GM23338 (cell line): ENCODE results near the gene FXYD2.

Experiments
- CREB1 ChIP-seq: fragments of 250-450 bp; sonication (Bioruptor Pico); IDR thresholded peaks from 2 replicates; pipeline ENCODE4 v1.5.0; 2020; ENCODE audit warnings: low read depth, mild to moderate bottlenecking, moderate library complexity
- CTCF ChIP-seq, 2 experiments: fragments of 200-600 bp in 1 of 2; sonication (generic) in 1 of 2; conservative IDR thresholded peaks; 2 replicates each; pipeline versions ENCODE4 v1.5.1 to v1.6.1; 2016 to 2017; ENCODE audit warnings: antibody characterized with exemption in 2 of 2, low read depth in 2 of 2, mild to moderate bottlenecking in 2 of 2, moderate library complexity in 1 of 2
- EZH2 ChIP-seq: fragments of 200-600 bp; sonication (generic); IDR thresholded peaks from one replicate; pipeline ENCODE4 v1.8.0; 2017; ENCODE audit warnings: antibody characterized with exemption, mild to moderate bottlenecking, low read depth; ENCODE audit not compliant: unreplicated experiment
- EZH2phosphoT487 ChIP-seq: fragments of 200-600 bp; sonication (generic); IDR thresholded peaks from one replicate; pipeline ENCODE4 v1.8.1; 2018; ENCODE audit warnings: antibody characterized with exemption; ENCODE audit not compliant: unreplicated experiment
- JUNB ChIP-seq: IDR thresholded peaks from one replicate; pipeline ENCODE4 v1.6.1; 2016; ENCODE audit warnings: antibody characterized with exemption; ENCODE audit not compliant: unreplicated experiment
- NANOG ChIP-seq: IDR thresholded peaks from 2 replicates; pipeline ENCODE4 v1.6.1; 2016; ENCODE audit warnings: antibody characterized with exemption, borderline replicate concordance
- POLR2AphosphoS5 ChIP-seq: IDR thresholded peaks from 2 replicates; pipeline ENCODE4 v1.6.1; 2016; ENCODE audit warnings: antibody characterized with exemption, low read depth
- STAT1 ChIP-seq: IDR thresholded peaks from one replicate; pipeline ENCODE4 v1.6.1; 2016; ENCODE audit warnings: antibody characterized with exemption; ENCODE audit not compliant: unreplicated experiment
- ZNF114 ChIP-seq: fragments of 250-450 bp; sonication (Bioruptor Pico); IDR thresholded peaks from 2 replicates; pipeline ENCODE4 v1.5.0; 2020; ENCODE audit warnings: mild to moderate bottlenecking, moderate library complexity
- ZNF331 ChIP-seq: fragments of 250-450 bp; sonication (Bioruptor Pico); IDR thresholded peaks from 2 replicates; pipeline ENCODE4 v1.5.0; 2020; ENCODE audit warnings: low read depth, mild to moderate bottlenecking, moderate library complexity
- TF ChIP-seq, protein P1 (sequence below): IDR thresholded peaks from one replicate; pipeline ENCODE4 v1.6.1; 2018; ENCODE audit warnings: antibody characterized with exemption; ENCODE audit not compliant: unreplicated experiment
- TF ChIP-seq, protein P2 (sequence below): IDR thresholded peaks from 2 replicates; pipeline ENCODE4 v1.6.1; 2016; ENCODE audit warnings: antibody characterized with exemption
- TF ChIP-seq, protein P3 (sequence below): fragments of 250-450 bp; sonication (Bioruptor Pico); IDR thresholded peaks from 2 replicates; pipeline ENCODE4 v1.5.0; 2020; ENCODE audit warnings: mild to moderate bottlenecking, moderate library complexity

DNA sequence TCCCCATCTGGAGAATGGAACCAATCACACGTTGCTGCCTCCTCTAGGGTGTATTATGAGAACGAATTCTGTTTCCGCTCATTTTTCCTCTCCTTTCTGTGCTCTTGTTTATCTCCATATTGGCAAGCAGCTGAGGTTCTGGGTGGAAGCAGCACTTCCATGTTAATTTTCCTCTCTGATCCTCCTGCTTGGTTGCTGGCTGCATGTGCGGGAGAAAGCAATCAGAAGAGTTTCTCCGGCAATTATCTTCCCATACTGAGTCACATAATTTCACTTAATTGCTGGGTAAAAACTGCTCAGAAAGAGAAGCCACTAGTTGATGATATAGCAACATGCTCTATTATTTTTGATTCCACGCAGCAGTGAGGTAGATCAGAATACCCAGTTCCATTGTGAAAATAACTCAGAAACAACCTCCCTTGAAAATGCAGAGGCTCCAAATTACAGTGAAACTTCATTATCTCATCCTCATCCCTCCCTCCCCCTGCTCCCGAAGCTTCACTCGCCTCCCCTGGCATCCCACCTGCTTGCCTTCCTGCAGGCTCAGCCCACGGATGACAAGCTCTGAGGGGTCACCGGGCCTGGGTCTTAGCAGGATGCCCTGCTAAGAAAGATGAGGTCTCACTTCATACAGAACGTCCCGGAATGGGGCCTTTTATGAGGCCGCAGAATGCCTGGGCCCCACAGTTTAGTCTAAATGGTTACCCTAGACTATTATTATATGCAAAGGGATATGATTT lies 31.5 kb upstream of the FXYD2 start:
- TF ChIP-seq EZH2 (no peak), CTCF (conservative IDR thresholded peaks at IDR 0.05; ENCODE audit: low read depth in 2 of 2) (no peak), JUNB (no peak), POLR2AphosphoS5 (no peak), ZNF114 (no peak), CREB1 (CRISPR knock-in tag) (no peak), EZH2phosphoT487 (no peak), NANOG (no peak), ZNF331 (CRISPR knock-in tag) (no peak), STAT1 (no peak)
- TF ChIP-seq, protein P1, sequence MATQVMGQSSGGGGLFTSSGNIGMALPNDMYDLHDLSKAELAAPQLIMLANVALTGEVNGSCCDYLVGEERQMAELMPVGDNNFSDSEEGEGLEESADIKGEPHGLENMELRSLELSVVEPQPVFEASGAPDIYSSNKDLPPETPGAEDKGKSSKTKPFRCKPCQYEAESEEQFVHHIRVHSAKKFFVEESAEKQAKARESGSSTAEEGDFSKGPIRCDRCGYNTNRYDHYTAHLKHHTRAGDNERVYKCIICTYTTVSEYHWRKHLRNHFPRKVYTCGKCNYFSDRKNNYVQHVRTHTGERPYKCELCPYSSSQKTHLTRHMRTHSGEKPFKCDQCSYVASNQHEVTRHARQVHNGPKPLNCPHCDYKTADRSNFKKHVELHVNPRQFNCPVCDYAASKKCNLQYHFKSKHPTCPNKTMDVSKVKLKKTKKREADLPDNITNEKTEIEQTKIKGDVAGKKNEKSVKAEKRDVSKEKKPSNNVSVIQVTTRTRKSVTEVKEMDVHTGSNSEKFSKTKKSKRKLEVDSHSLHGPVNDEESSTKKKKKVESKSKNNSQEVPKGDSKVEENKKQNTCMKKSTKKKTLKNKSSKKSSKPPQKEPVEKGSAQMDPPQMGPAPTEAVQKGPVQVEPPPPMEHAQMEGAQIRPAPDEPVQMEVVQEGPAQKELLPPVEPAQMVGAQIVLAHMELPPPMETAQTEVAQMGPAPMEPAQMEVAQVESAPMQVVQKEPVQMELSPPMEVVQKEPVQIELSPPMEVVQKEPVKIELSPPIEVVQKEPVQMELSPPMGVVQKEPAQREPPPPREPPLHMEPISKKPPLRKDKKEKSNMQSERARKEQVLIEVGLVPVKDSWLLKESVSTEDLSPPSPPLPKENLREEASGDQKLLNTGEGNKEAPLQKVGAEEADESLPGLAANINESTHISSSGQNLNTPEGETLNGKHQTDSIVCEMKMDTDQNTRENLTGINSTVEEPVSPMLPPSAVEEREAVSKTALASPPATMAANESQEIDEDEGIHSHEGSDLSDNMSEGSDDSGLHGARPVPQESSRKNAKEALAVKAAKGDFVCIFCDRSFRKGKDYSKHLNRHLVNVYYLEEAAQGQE = no peak
- TF ChIP-seq, protein P2, sequence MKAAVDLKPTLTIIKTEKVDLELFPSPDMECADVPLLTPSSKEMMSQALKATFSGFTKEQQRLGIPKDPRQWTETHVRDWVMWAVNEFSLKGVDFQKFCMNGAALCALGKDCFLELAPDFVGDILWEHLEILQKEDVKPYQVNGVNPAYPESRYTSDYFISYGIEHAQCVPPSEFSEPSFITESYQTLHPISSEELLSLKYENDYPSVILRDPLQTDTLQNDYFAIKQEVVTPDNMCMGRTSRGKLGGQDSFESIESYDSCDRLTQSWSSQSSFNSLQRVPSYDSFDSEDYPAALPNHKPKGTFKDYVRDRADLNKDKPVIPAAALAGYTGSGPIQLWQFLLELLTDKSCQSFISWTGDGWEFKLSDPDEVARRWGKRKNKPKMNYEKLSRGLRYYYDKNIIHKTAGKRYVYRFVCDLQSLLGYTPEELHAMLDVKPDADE = no peak
- TF ChIP-seq, protein P3, sequence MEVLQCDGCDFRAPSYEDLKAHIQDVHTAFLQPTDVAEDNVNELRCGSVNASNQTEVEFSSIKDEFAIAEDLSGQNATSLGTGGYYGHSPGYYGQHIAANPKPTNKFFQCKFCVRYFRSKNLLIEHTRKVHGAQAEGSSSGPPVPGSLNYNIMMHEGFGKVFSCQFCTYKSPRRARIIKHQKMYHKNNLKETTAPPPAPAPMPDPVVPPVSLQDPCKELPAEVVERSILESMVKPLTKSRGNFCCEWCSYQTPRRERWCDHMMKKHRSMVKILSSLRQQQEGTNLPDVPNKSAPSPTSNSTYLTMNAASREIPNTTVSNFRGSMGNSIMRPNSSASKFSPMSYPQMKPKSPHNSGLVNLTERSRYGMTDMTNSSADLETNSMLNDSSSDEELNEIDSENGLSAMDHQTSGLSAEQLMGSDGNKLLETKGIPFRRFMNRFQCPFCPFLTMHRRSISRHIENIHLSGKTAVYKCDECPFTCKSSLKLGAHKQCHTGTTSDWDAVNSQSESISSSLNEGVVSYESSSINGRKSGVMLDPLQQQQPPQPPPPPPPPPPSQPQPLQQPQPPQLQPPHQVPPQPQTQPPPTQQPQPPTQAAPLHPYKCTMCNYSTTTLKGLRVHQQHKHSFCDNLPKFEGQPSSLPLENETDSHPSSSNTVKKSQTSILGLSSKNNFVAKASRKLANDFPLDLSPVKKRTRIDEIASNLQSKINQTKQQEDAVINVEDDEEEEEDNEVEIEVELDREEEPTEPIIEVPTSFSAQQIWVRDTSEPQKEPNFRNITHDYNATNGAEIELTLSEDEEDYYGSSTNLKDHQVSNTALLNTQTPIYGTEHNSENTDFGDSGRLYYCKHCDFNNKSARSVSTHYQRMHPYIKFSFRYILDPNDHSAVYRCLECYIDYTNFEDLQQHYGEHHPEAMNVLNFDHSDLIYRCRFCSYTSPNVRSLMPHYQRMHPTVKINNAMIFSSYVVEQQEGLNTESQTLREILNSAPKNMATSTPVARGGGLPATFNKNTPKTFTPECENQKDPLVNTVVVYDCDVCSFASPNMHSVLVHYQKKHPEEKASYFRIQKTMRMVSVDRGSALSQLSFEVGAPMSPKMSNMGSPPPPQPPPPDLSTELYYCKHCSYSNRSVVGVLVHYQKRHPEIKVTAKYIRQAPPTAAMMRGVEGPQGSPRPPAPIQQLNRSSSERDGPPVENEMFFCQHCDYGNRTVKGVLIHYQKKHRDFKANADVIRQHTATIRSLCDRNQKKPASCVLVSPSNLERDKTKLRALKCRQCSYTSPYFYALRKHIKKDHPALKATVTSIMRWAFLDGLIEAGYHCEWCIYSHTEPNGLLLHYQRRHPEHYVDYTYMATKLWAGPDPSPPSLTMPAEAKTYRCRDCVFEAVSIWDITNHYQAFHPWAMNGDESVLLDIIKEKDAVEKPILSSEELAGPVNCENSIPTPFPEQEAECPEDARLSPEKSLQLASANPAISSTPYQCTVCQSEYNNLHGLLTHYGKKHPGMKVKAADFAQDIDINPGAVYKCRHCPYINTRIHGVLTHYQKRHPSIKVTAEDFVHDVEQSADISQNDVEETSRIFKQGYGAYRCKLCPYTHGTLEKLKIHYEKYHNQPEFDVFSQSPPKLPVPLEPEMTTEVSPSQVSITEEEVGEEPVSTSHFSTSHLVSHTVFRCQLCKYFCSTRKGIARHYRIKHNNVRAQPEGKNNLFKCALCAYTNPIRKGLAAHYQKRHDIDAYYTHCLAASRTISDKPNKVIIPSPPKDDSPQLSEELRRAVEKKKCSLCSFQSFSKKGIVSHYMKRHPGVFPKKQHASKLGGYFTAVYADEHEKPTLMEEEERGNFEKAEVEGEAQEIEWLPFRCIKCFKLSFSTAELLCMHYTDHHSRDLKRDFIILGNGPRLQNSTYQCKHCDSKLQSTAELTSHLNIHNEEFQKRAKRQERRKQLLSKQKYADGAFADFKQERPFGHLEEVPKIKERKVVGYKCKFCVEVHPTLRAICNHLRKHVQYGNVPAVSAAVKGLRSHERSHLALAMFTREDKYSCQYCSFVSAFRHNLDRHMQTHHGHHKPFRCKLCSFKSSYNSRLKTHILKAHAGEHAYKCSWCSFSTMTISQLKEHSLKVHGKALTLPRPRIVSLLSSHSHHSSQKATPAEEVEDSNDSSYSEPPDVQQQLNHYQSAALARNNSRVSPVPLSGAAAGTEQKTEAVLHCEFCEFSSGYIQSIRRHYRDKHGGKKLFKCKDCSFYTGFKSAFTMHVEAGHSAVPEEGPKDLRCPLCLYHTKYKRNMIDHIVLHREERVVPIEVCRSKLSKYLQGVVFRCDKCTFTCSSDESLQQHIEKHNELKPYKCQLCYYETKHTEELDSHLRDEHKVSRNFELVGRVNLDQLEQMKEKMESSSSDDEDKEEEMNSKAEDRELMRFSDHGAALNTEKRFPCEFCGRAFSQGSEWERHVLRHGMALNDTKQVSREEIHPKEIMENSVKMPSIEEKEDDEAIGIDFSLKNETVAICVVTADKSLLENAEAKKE (CRISPR knock-in tag) = no peak
